Fibroblast of lung (primary cell): Measurements from ENCODE around the gene NEDD4L. TPM values are rescaled to one million over a fixed set of nuclear protein-coding genes. Genes with fewer than 3 reads are reported as not detected.

Experiments used
- DNase-seq, 2 donors: peaks; one replicate each; pipeline versions ENCODE4 v3.0.0 to v3.0.0-alpha.2; 2010; ENCODE audit warnings: low read depth in 2 of 2
- H2AFZ ChIP-seq: 2 replicates; pipeline ENCODE4 v1.5.1; 2012; ENCODE audit warnings: low read length, control low read depth, inconsistent platforms
- H3K27ac ChIP-seq: 2 replicates; pipeline ENCODE4 v1.5.1; 2011; ENCODE audit warnings: low read length, control low read depth; ENCODE audit not compliant: insufficient read depth
- H3K27me3 ChIP-seq: 2 replicates; pipeline ENCODE4 v1.5.1; 2011; ENCODE audit warnings: mild to moderate bottlenecking, low read length; ENCODE audit not compliant: control insufficient read depth, insufficient read depth
- H3K36me3 ChIP-seq: 2 replicates; pipeline ENCODE4 v1.5.1; 2011; ENCODE audit warnings: low read length; ENCODE audit not compliant: control insufficient read depth, insufficient read depth
- H3K4me1 ChIP-seq: 2 replicates; pipeline ENCODE4 v1.5.1; 2011; ENCODE audit warnings: low read length; ENCODE audit not compliant: control insufficient read depth, insufficient read depth; ENCODE audit errors: extremely low read depth
- H3K4me2 ChIP-seq: 2 replicates; pipeline ENCODE4 v1.5.1; 2011; ENCODE audit warnings: low read length, control low read depth; ENCODE audit not compliant: insufficient read depth; ENCODE audit errors: extremely low read depth
- H3K4me3 ChIP-seq, 4 experiments: fragments of 200-600 bp in 1 of 4; sonication (generic) in 1 of 4; replicated peaks in 1 of 4; 2 replicates each; pipeline ENCODE4 v1.5.1; 2011 to 2016; ENCODE audit warnings: low read length in 4 of 4, low read depth in 3 of 4, mild to moderate bottlenecking in 3 of 4, control low read depth in 2 of 4, inconsistent platforms in 1 of 4, mixed read lengths in 1 of 4; ENCODE audit not compliant: insufficient read depth in 1 of 4; ENCODE audit errors: control extremely low read depth in 1 of 4
- H3K79me2 ChIP-seq: 2 replicates; pipeline ENCODE4 v1.5.1; 2012; ENCODE audit warnings: mild to moderate bottlenecking, low read length, inconsistent platforms; ENCODE audit not compliant: control insufficient read depth, insufficient read depth
- H3K9ac ChIP-seq: 2 replicates; pipeline ENCODE4 v1.5.1; 2011; ENCODE audit warnings: mild to moderate bottlenecking, low read length, control low read depth; ENCODE audit not compliant: insufficient read depth
- H3K9me3 ChIP-seq: 2 replicates; pipeline ENCODE4 v1.5.1; 2012; ENCODE audit warnings: low read depth, low read length; ENCODE audit not compliant: control insufficient read depth, insufficient read depth
- H4K20me1 ChIP-seq: 2 replicates; pipeline ENCODE4 v1.5.1; 2011; ENCODE audit warnings: low read length; ENCODE audit not compliant: control insufficient read depth, insufficient read depth; ENCODE audit errors: extremely low read depth
- CTCF ChIP-seq, 2 donors: IDR thresholded peaks in 1 of 2; conservative IDR thresholded peaks in 1 of 2; 1 replicate in 1 of 2; 2 replicates in 1 of 2; pipeline ENCODE4 v1.5.1; 2011 to 2012; ENCODE audit warnings: low read length in 2 of 2, control low read depth in 1 of 2, inconsistent platforms in 1 of 2, low read depth in 1 of 2, mild to moderate bottlenecking in 1 of 2
- EZH2 ChIP-seq: IDR thresholded peaks from 2 replicates; pipeline ENCODE4 v1.5.1; 2012; ENCODE audit warnings: low read length, control low read depth, mild to moderate bottlenecking; ENCODE audit errors: missing control alignments
- polyA plus RNA-seq, 2 donors: library from polyadenylated mRNA; depleted of rRNA in 1 of 2; stranded (reverse) in 1 of 2; unstranded in 1 of 2; fragments of >200 nt; gene quantifications; 2 replicates each; pipeline ENCODE4 v1.2.1, GENCODE V29; 2011 to 2012; ENCODE audit warnings: missing spikeins in 1 of 2
- total RNA-seq: library from RNA; depleted of rRNA; stranded (reverse); fragments of >200 nt; gene quantifications from 2 replicates; pipeline ENCODE4 v1.2.1, GENCODE V29; 2014

The NEDD4L gene
- total and polyA plus RNA-seq, 2 donors (not counting 1 experiment from before 2014, with no cell fraction given) = 5.5 to 18.7 TPM

- H3K4me1 ChIP-seq = peaks cover 6% of the 10 kb centered on the region
- no peaks in the 10 kb centered on the region for H3K79me2 ChIP-seq
- no peak overlapping the region for H3K4me2 ChIP-seq
- no peak overlapping the region for H3K27ac ChIP-seq
- no peak for DNase-seq
- H3K9me3 ChIP-seq = no peaks in the 10 kb centered on the region
- no peak overlapping the region for H3K4me3 ChIP-seq
- H3K9ac ChIP-seq = no peak overlapping the region
- no peak overlapping the region for H2AFZ ChIP-seq
- TF ChIP-seq CTCF (conservative IDR thresholded peaks at IDR 0.05 in 1 of 2, IDR thresholded peaks at IDR 0.05 in 1 of 2; ENCODE audit: low read depth in 1 of 2, low read length in 2 of 2) (no peak), EZH2 (no peak)
- H4K20me1 ChIP-seq = no peaks in the 10 kb centered on the region
- no peaks in the 10 kb centered on the region for H3K36me3 ChIP-seq
- H3K27me3 ChIP-seq = no peaks in the 10 kb centered on the region
These were observed 95.7 kb downstream of the NEDD4L start for GRCh38 chr18:58139459-58140386.

GRCh38 chr18:58140387-58141325 lies 96.6 kb downstream of the NEDD4L start:
- H4K20me1 ChIP-seq = no peaks in the 10 kb centered on the region
- H2AFZ ChIP-seq = no peak overlapping the region
- no peak for TF ChIP-seq EZH2
- TF ChIP-seq CTCF (conservative IDR thresholded peaks at IDR 0.05 in 1 of 2, IDR thresholded peaks at IDR 0.05 in 1 of 2; ENCODE audit: low read depth in 1 of 2, low read length in 2 of 2) = no peak
- no peaks in the 10 kb centered on the region for H3K27me3 ChIP-seq
- H3K79me2 ChIP-seq = no peaks in the 10 kb centered on the region
- H3K4me1 ChIP-seq = peaks cover 4% of the 10 kb centered on the region
- H3K9me3 ChIP-seq = no peaks in the 10 kb centered on the region
- no peaks in the 10 kb centered on the region for H3K36me3 ChIP-seq
- H3K4me3 ChIP-seq = no peak overlapping the region
- no peak overlapping the region for H3K27ac ChIP-seq
- H3K9ac ChIP-seq = no peak overlapping the region
- H3K4me2 ChIP-seq = no peak overlapping the region
- no peak for DNase-seq

GRCh38 chr18:58143386-58143785 lies 99.4 kb downstream of the NEDD4L start:
- Histone ChIP-seq H3K4me3 (peak overlapping the region in 2 of 4 experiments; percentile 10 to 16), H3K79me2 (no peaks in the 10 kb centered on the region), H3K9me3 (no peaks in the 10 kb centered on the region)

More at GRCh38 chr18:58143386-58143785, 99.4 kb downstream of the NEDD4L start:
- no peaks in the 10 kb centered on the region for H4K20me1 ChIP-seq
- peak overlapping the region; percentile 72 for H3K4me2 ChIP-seq
- no peaks in the 10 kb centered on the region for H3K27me3 ChIP-seq
- peaks cover 4% of the 10 kb centered on the region for H3K4me1 ChIP-seq
- TF ChIP-seq CTCF (conservative IDR thresholded peaks at IDR 0.05 in 1 of 2, IDR thresholded peaks at IDR 0.05 in 1 of 2; ENCODE audit: low read depth in 1 of 2, low read length in 2 of 2) = no peak
- TF ChIP-seq EZH2 = no peak
- H3K9ac ChIP-seq = no peak overlapping the region
- no peak overlapping the region for H2AFZ ChIP-seq
- H3K27ac ChIP-seq = no peak overlapping the region
- DNase-seq = peak in 1 of 2 donors; percentile 88
- H3K36me3 ChIP-seq = no peaks in the 10 kb centered on the region
